Measurements from ENCODE around the gene PEX5.

DNA sequence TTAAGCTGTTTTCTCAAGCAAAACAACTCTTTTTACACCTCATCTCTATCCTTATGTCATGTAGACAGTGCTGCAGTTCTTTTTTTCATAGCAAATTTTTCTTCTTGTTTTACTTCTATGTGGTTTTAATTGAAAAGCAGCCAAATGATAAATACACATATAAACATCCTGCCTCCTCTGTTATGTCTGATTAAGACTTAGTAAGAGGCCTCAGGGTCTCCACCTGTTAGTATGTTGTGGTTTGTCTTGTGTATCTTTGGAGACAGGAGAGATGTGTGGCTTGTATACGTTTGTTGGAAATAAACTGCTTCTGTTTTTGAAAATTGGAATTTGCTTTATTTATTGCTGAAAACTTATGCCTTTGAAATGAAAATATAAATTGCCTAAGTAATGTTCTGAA is 32.0 kb downstream of the PEX5 start:
- no peak for TF ChIP-seq ZNF626 (tag by site-specific recombination; IDR thresholded peaks at IDR 0.05)
- TF ChIP-seq KLF16 (tag by site-specific recombination; IDR thresholded peaks at IDR 0.05) = no peak
- no peak for TF ChIP-seq ZNF677 (tag by site-specific recombination; IDR thresholded peaks at IDR 0.05)
- no peak for TF ChIP-seq ZBTB8A (tag by site-specific recombination; IDR thresholded peaks at IDR 0.05)
- TF ChIP-seq ZNF416 (tag by site-specific recombination; IDR thresholded peaks at IDR 0.05) = no peak
- TF ChIP-seq, protein P1, sequence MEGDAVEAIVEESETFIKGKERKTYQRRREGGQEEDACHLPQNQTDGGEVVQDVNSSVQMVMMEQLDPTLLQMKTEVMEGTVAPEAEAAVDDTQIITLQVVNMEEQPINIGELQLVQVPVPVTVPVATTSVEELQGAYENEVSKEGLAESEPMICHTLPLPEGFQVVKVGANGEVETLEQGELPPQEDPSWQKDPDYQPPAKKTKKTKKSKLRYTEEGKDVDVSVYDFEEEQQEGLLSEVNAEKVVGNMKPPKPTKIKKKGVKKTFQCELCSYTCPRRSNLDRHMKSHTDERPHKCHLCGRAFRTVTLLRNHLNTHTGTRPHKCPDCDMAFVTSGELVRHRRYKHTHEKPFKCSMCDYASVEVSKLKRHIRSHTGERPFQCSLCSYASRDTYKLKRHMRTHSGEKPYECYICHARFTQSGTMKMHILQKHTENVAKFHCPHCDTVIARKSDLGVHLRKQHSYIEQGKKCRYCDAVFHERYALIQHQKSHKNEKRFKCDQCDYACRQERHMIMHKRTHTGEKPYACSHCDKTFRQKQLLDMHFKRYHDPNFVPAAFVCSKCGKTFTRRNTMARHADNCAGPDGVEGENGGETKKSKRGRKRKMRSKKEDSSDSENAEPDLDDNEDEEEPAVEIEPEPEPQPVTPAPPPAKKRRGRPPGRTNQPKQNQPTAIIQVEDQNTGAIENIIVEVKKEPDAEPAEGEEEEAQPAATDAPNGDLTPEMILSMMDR (tag by site-specific recombination; IDR thresholded peaks at IDR 0.05) = no peak

Measured in HEK293 (cell line).